Gastrocnemius medialis (tissue), 4 donors: ENCODE results near the gene CAB39. TPM values are rescaled to one million over a fixed set of nuclear protein-coding genes. Genes with fewer than 3 reads are reported as not detected.

Source experiments
- ATAC-seq, 2 donors: fragments of 150-250 bp; one replicate each; pipeline ENCODE4 v1.9.1; 2016
- DNase-seq, 2 donors: peaks; one replicate each; pipeline ENCODE4 v3.0.0-alpha.2; 2019
- H3K27ac ChIP-seq, 4 donors: fragments of 200-600 bp; sonication (generic); 1 replicate in 1 of 4; 2 replicates in 3 of 4; pipeline ENCODE4 v1.5.1; 2016 to 2018; ENCODE audit warnings: mild to moderate bottlenecking in 2 of 4, moderate library complexity in 1 of 4
- H3K27me3 ChIP-seq, 3 donors: fragments of 200-600 bp; sonication (generic) in 2 of 3; 1 replicate in 1 of 3; 2 replicates in 2 of 3; pipeline versions ENCODE4 v1.5.1 to v1.6.0; 2016 to 2019; ENCODE audit warnings: mild to moderate bottlenecking in 1 of 3, moderate library complexity in 1 of 3
- H3K36me3 ChIP-seq, 2 donors: fragments of 200-600 bp; sonication (generic) in 1 of 2; one replicate each; pipeline ENCODE4 v1.5.1; 2017 to 2018
- H3K4me1 ChIP-seq, 2 donors: fragments of 200-600 bp; sonication (generic) in 1 of 2; one replicate each; pipeline ENCODE4 v1.5.1; 2016 to 2017; ENCODE audit warnings: mild to moderate bottlenecking in 2 of 2
- H3K4me3 ChIP-seq, 4 donors: fragments of 200-600 bp; sonication (generic) in 3 of 4; 1 replicate in 1 of 4; 2 replicates in 3 of 4; pipeline ENCODE4 v1.5.1; 2016 to 2019; ENCODE audit warnings: mild to moderate bottlenecking in 2 of 4
- H3K9me3 ChIP-seq, 3 donors: fragments of 200-600 bp; sonication (generic) in 2 of 3; 1 replicate in 1 of 3; 2 replicates in 2 of 3; pipeline ENCODE4 v1.5.1; 2016 to 2019
- POLR2A ChIP-seq, 2 donors: fragments of 450-650 bp; IDR thresholded peaks; one replicate each; pipeline ENCODE4 v1.6.1; 2017; ENCODE audit warnings: antibody characterized with exemption in 2 of 2, mild to moderate bottlenecking in 2 of 2, moderate library complexity in 2 of 2
- in situ Hi-C, 4 donors: fragments of 200-750 bp; cut with MboI; loops; one replicate each; pipeline versions ENCODE4 v1.15.0 to v1.8.0; 2017; ENCODE audit warnings: low sequenced_read_pairs in 4 of 4
- intact Hi-C: fragments of 100-400 bp; cut with DNase I; formaldehyde crosslinking; loops from one replicate; pipeline ENCODE4 v1.15.1; 2023; ENCODE audit warnings: low total_unique reads
- total RNA-seq, 4 donors: library from RNA; depleted of rRNA; stranded (reverse); fragments of >200 nt; gene quantifications; one replicate each; pipeline versions ENCODE4 v1.1.0 to v1.2.3, GENCODE V29; 2016
- TF ChIP-seq, protein P1 (sequence below), 5 experiments: fragments of 450-650 bp in 3 of 5; fragments of 200-600 bp in 2 of 5; sonication (generic) in 2 of 5; IDR thresholded peaks in 4 of 5; conservative IDR thresholded peaks in 1 of 5; 1 replicate in 4 of 5; 2 replicates in 1 of 5; pipeline ENCODE4 v1.5.1; 2016 to 2019; ENCODE audit warnings: antibody characterized with exemption in 5 of 5, mild to moderate bottlenecking in 3 of 5, moderate library complexity in 3 of 5

CAB39 gene
- total RNA-seq, 4 donors from 2014 or later: 93.9 to 211 (median 133) TPM

DNA sequence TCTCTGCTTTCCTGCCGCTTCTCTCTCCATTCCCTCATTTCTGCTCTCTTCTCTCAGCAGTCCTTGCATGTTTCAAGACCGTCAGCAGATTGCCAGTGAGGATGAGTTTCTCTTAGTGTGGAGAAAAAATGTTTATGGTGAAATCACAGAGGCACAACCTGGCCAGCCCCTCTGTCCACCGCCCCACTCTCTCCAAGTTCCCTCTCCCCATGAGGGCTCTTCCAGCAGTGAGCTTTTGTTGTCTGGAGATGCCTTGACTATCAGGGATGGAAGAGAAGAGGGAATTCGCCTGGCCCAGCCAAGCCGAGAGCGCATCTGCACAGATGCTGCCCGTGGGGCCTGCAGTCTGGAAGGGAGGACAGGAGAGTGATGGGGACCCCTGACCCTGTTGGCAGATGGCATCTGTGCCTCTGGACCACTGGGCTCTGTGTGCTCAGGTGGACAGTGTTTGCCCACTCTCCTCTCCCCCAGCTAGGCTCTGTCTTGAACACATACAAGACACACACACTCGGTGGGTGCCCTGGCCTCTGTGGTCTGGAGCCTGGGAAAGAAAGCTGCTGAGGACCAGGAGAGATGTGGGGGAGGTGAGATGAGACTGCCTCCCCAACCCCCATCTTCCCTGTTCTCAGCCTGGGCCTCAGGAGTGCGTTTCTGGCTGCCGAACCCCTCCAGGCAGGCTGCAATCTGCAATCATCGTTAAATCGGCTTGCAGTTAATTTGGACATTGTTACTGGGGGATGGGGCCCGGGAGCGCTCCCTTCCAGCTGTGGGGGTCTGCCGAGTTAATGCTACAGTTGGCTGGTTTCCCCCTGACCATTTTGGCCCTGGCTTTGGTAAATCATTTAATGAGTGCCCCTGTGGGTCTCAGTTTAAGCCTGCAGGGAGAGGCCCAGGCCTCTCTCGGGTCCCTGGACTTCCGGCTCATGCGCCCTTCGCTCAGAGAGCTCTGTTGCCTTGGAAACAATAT is 156.6 kb downstream of the CAB39 start:
- H3K36me3 ChIP-seq: no peaks in the 10 kb centered on the region
- no peak for DNase-seq
- peak overlapping the region in 2 of 4 donors; percentile 16 to 41 for H3K27ac ChIP-seq
- peaks cover 2 to 16% (median 3%) of the 10 kb centered on the region in 3 donors for H3K27me3 ChIP-seq
- ATAC-seq: no peak
- H3K9me3 ChIP-seq: no peaks in the 10 kb centered on the region
- no peak overlapping the region for H3K4me3 ChIP-seq
- in situ Hi-C loops: no loop called here
- intact Hi-C loops: no loop called here
- TF ChIP-seq, protein P1, sequence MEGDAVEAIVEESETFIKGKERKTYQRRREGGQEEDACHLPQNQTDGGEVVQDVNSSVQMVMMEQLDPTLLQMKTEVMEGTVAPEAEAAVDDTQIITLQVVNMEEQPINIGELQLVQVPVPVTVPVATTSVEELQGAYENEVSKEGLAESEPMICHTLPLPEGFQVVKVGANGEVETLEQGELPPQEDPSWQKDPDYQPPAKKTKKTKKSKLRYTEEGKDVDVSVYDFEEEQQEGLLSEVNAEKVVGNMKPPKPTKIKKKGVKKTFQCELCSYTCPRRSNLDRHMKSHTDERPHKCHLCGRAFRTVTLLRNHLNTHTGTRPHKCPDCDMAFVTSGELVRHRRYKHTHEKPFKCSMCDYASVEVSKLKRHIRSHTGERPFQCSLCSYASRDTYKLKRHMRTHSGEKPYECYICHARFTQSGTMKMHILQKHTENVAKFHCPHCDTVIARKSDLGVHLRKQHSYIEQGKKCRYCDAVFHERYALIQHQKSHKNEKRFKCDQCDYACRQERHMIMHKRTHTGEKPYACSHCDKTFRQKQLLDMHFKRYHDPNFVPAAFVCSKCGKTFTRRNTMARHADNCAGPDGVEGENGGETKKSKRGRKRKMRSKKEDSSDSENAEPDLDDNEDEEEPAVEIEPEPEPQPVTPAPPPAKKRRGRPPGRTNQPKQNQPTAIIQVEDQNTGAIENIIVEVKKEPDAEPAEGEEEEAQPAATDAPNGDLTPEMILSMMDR (IDR thresholded peaks at IDR 0.05 in 4 of 5, conservative IDR thresholded peaks at IDR 0.05 in 1 of 5): no peak
- no peak for TF ChIP-seq POLR2A (IDR thresholded peaks at IDR 0.05)
- H3K4me1 ChIP-seq: peaks cover 8 to 9% of the 10 kb centered on the region in 2 donors

DNA sequence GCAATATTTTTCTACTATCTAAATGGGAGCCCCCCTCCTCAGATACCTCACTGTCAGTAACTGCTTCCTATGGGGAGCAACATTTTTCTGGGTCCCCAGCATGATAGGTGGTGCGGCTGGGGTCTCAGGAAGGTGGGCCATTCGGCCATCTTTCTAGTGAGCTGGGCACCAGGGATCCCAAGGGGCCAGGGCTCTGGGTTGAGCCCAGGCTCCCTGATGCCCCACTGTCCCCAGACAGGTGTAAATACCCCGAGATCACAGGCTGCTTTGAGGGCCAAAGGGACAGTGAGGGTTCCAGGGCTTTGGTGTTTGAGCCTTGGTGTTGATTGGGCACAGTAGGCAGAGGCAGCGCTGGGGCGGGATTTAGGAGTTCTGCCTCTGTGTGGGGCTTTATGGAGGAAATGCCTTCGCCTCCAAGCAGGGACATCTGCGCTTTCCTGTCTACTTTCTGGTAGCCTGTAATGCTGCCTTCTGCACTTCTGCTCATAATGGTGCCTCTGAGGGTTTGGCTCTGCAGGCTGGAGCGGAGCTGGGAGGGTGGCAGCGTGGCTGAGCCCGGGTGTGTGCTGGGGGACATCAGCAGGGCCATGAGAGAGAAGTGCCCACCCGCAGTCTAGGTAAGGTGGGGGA is 157.4 kb downstream of the CAB39 start:
- no peaks in the 10 kb centered on the region for H3K36me3 ChIP-seq
- no peaks in the 10 kb centered on the region for H3K9me3 ChIP-seq
- in situ Hi-C loops: no loop called here
- peaks cover 8 to 9% of the 10 kb centered on the region in 2 donors for H3K4me1 ChIP-seq
- ATAC-seq (no peak), DNase-seq (no peak)
- H3K27me3 ChIP-seq: peaks cover 2 to 14% (median 3%) of the 10 kb centered on the region in 3 donors
- intact Hi-C loops: loop anchor here (2.0 kb wide), 1 partner anchor 63 kb away; no protein-coding TSS in a partner anchor
- no peak overlapping the region for H3K4me3 ChIP-seq
- TF ChIP-seq POLR2A (IDR thresholded peaks at IDR 0.05): no peak
- TF ChIP-seq, protein P1 (IDR thresholded peaks at IDR 0.05 in 4 of 5, conservative IDR thresholded peaks at IDR 0.05 in 1 of 5): no peak
- H3K27ac ChIP-seq: peak overlapping the region in 2 of 4 donors; percentile 10 to 41

Other genes starting within 250 kb of the CAB39 start
- gene ITM2C, start 152.1 kb downstream of the CAB39 start, total RNA-seq: 10 to 100 TPM in 3 of 4 donors, 1 to 10 TPM in 1; 4.9 to 11.2 (median 10.8) TPM
- gene GPR55, start 212.4 kb downstream of the CAB39 start, total RNA-seq: not detected